ENCODE measurements around the gene ONECUT1. TPM values are rescaled to one million over a fixed set of nuclear protein-coding genes. Genes with fewer than 3 reads are reported as not detected.

ONECUT1 gene
- total RNA-seq, 1 experiment from 2014 or later, result not detected

- no peak for DNase-seq
- no peaks in the 10 kb centered on the region; the same call in 1 of the 2 replicates for H3K27me3 ChIP-seq
- H3K4me3 ChIP-seq, result no peak overlapping the region
- H3K9me3 ChIP-seq, result no peaks in the 10 kb centered on the region
- H3K36me3 ChIP-seq, result no peaks in the 10 kb centered on the region
Measured at GRCh38 chr15:52762621-52763020, 27.5 kb downstream of the ONECUT1 start.

- Histone ChIP-seq H3K27me3 (peaks cover 11% of the 10 kb centered on the region), H3K4me3 (no peak overlapping the region), H3K9me3 (no peaks in the 10 kb centered on the region), H3K36me3 (no peaks in the 10 kb centered on the region)
- DNase-seq, result no peak
Measured at GRCh38 chr15:52760562-52760961, 29.6 kb downstream of the ONECUT1 start.

GRCh38 chr15:52759969-52760368, 30.2 kb downstream of the ONECUT1 start:
- H3K4me3 ChIP-seq, result no peak overlapping the region
- H3K9me3 ChIP-seq, result no peaks in the 10 kb centered on the region
- no peak for DNase-seq
- no peaks in the 10 kb centered on the region for H3K36me3 ChIP-seq
- H3K27me3 ChIP-seq, result peaks cover 16% of the 10 kb centered on the region

- no peaks in the 10 kb centered on the region for H3K9me3 ChIP-seq
- no peaks in the 10 kb centered on the region for H3K36me3 ChIP-seq
- DNase-seq, result no peak
- H3K27me3 ChIP-seq, result peaks cover 26% of the 10 kb centered on the region
- H3K4me3 ChIP-seq, result no peak overlapping the region
Measured at GRCh38 chr15:52757496-52757895, 32.6 kb downstream of the ONECUT1 start.

GRCh38 chr15:52751522-52751921, 38.6 kb downstream of the ONECUT1 start:
- H3K36me3 ChIP-seq, result no peaks in the 10 kb centered on the region
- no peak overlapping the region for H3K4me3 ChIP-seq
- DNase-seq, result no peak
- peaks cover 35% of the 10 kb centered on the region for H3K27me3 ChIP-seq
- H3K9me3 ChIP-seq, result no peaks in the 10 kb centered on the region

- no peak for DNase-seq
- Histone ChIP-seq H3K27me3 (peaks cover 18% of the 10 kb centered on the region), H3K4me3 (no peak overlapping the region), H3K36me3 (no peaks in the 10 kb centered on the region), H3K9me3 (no peaks in the 10 kb centered on the region)
Measured at GRCh38 chr15:52749258-52749657, 40.9 kb downstream of the ONECUT1 start.

GRCh38 chr15:52746162-52746757, 43.9 kb downstream of the ONECUT1 start:
- Histone ChIP-seq H3K9me3 (no peaks in the 10 kb centered on the region), H3K36me3 (no peaks in the 10 kb centered on the region), H3K27me3 (peaks cover 7% of the 10 kb centered on the region; the same call in 1 of the 2 replicates), H3K4me3 (no peak overlapping the region)
- no peak for DNase-seq

GRCh38 chr15:52745326-52746161, 44.6 kb downstream of the ONECUT1 start:
- no peaks in the 10 kb centered on the region for H3K36me3 ChIP-seq
- H3K4me3 ChIP-seq, result no peak overlapping the region
- DNase-seq, result no peak
- H3K9me3 ChIP-seq, result no peaks in the 10 kb centered on the region
- H3K27me3 ChIP-seq, result peaks cover 6% of the 10 kb centered on the region; the same call in 1 of the 2 replicates

GRCh38 chr15:52738311-52738710, 51.8 kb downstream of the ONECUT1 start:
- no peaks in the 10 kb centered on the region for H3K9me3 ChIP-seq
- H3K27me3 ChIP-seq, result no peaks in the 10 kb centered on the region
- no peaks in the 10 kb centered on the region for H3K36me3 ChIP-seq
- DNase-seq, result no peak
- H3K4me3 ChIP-seq, result no peak overlapping the region

- Histone ChIP-seq H3K4me3 (no peak overlapping the region), H3K27me3 (no peaks in the 10 kb centered on the region), H3K36me3 (no peaks in the 10 kb centered on the region), H3K9me3 (no peaks in the 10 kb centered on the region)
- peak; percentile 69 for DNase-seq
Measured at GRCh38 chr15:52737720-52738119, 52.4 kb downstream of the ONECUT1 start.

- Histone ChIP-seq H3K27me3 (no peaks in the 10 kb centered on the region), H3K9me3 (no peaks in the 10 kb centered on the region), H3K4me3 (no peak overlapping the region), H3K36me3 (no peaks in the 10 kb centered on the region)
- peak; percentile 18 for DNase-seq
Measured at GRCh38 chr15:52735231-52736089, 54.7 kb downstream of the ONECUT1 start.

- DNase-seq, result no peak
- Histone ChIP-seq H3K4me3 (no peak overlapping the region), H3K9me3 (no peaks in the 10 kb centered on the region)
Measured at GRCh38 chr15:52734329-52734728, 55.8 kb downstream of the ONECUT1 start.

GRCh38 chr15:52733696-52734255, 56.4 kb downstream of the ONECUT1 start:
- Histone ChIP-seq H3K36me3 (no peaks in the 10 kb centered on the region), H3K9me3 (no peaks in the 10 kb centered on the region), H3K4me3 (no peak overlapping the region), H3K27me3 (no peaks in the 10 kb centered on the region)
- peak; percentile 41 for DNase-seq

More at GRCh38 chr15:52734329-52734728, 55.8 kb downstream of the ONECUT1 start:
- no peaks in the 10 kb centered on the region for H3K36me3 ChIP-seq
- H3K27me3 ChIP-seq, result no peaks in the 10 kb centered on the region

- no peak overlapping the region for H3K4me3 ChIP-seq
- H3K36me3 ChIP-seq, result no peaks in the 10 kb centered on the region
- no peaks in the 10 kb centered on the region for H3K9me3 ChIP-seq
- no peaks in the 10 kb centered on the region for H3K27me3 ChIP-seq
- DNase-seq, result no peak
Measured at GRCh38 chr15:52733088-52733487, 57.0 kb downstream of the ONECUT1 start.

GRCh38 chr15:52732551-52732950, 57.6 kb downstream of the ONECUT1 start:
- Histone ChIP-seq H3K4me3 (no peak overlapping the region), H3K27me3 (no peaks in the 10 kb centered on the region), H3K9me3 (no peaks in the 10 kb centered on the region), H3K36me3 (no peaks in the 10 kb centered on the region)
- no peak for DNase-seq

- no peak overlapping the region for H3K4me3 ChIP-seq
- no peaks in the 10 kb centered on the region for H3K27me3 ChIP-seq
- H3K36me3 ChIP-seq, result no peaks in the 10 kb centered on the region
- no peaks in the 10 kb centered on the region for H3K9me3 ChIP-seq
- no peak for DNase-seq
Measured at GRCh38 chr15:52731732-52732470, 58.2 kb downstream of the ONECUT1 start.

Measured in MG63 (cell line).